Measurements from ENCODE around the gene COL2A1.

The COL2A1 gene

GRCh38 chr12:48022180-48022521 lies 17.9 kb upstream of the COL2A1 start:
- ChIA-PET CTCF (no interaction called here), POLR2A (interaction anchor here (1.0 to 1.3 kb wide), 3 partner anchors 15 to 161 kb away, joined by 3 read pairs; partner anchors contain the start of gene ASB8)
- DNase-seq (ENCODE audit: extremely low spot score) = no peak
- TF ChIP-seq FOXA1 (IDR thresholded peaks at IDR 0.05) (no peak), NFRKB (IDR thresholded peaks at IDR 0.05) (no peak), ARNT (IDR thresholded peaks at IDR 0.05) (no peak), FOXK2 (IDR thresholded peaks at IDR 0.05) (no peak), ZNF384 (IDR thresholded peaks at IDR 0.05) (no peak), L3MBTL2 (conservative IDR thresholded peaks at IDR 0.05) (no peak), HDGF (IDR thresholded peaks at IDR 0.05; ENCODE audit: borderline replicate concordance) (no peak)

GRCh38 chr12:48021485-48022179 lies 17.4 kb upstream of the COL2A1 start:
- POLR2A ChIA-PET = interaction anchor here (1.0 to 1.3 kb wide), 3 partner anchors 15 to 161 kb away, joined by 3 read pairs; partner anchors contain the start of gene ASB8
- peak; percentile 81 for DNase-seq (ENCODE audit: extremely low spot score)

GRCh38 chr12:48019639-48020265 lies 15.5 kb upstream of the COL2A1 start:
- no peak for DNase-seq (ENCODE audit: extremely low spot score)
- ChIA-PET CTCF (no interaction called here), POLR2A (no interaction called here)
- TF ChIP-seq ZNF384 (IDR thresholded peaks at IDR 0.05) = no peak
- no peak for TF ChIP-seq SUZ12 (IDR thresholded peaks at IDR 0.05)

More at GRCh38 chr12:48021485-48022179, 17.4 kb upstream of the COL2A1 start:
- CTCF ChIA-PET = no interaction called here
- peak; percentile 59; the same call in 1 of the 2 replicates for TF ChIP-seq ZNF384 (IDR thresholded peaks at IDR 0.05)
- no peak for TF ChIP-seq BHLHE40 (IDR thresholded peaks at IDR 0.05; ENCODE audit: borderline replicate concordance)
- no peak for TF ChIP-seq FOXM1 (IDR thresholded peaks at IDR 0.05; ENCODE audit: borderline replicate concordance)
- TF ChIP-seq SUZ12 (IDR thresholded peaks at IDR 0.05) = no peak
- TF ChIP-seq FOXA1 (IDR thresholded peaks at IDR 0.05) = peak; percentile 76
- TF ChIP-seq LEF1 (IDR thresholded peaks at IDR 0.05; ENCODE audit: borderline replicate concordance) = no peak
- TF ChIP-seq CTBP1 (IDR thresholded peaks at IDR 0.05; ENCODE audit: borderline replicate concordance) = peak; percentile 77
- 0 out of 2 replicates have a peak, but pooled peaks have one; percentile 31 for TF ChIP-seq L3MBTL2 (conservative IDR thresholded peaks at IDR 0.05)
- no peak for TF ChIP-seq FOXK2 (IDR thresholded peaks at IDR 0.05)
- TF ChIP-seq ELF4 (IDR thresholded peaks at IDR 0.05) = no peak
- TF ChIP-seq, protein P1, sequence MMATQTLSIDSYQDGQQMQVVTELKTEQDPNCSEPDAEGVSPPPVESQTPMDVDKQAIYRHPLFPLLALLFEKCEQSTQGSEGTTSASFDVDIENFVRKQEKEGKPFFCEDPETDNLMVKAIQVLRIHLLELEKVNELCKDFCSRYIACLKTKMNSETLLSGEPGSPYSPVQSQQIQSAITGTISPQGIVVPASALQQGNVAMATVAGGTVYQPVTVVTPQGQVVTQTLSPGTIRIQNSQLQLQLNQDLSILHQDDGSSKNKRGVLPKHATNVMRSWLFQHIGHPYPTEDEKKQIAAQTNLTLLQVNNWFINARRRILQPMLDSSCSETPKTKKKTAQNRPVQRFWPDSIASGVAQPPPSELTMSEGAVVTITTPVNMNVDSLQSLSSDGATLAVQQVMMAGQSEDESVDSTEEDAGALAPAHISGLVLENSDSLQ (IDR thresholded peaks at IDR 0.05) = peak; percentile 69
- TF ChIP-seq ARNT (IDR thresholded peaks at IDR 0.05) = no peak
- TF ChIP-seq SP1 (IDR thresholded peaks at IDR 0.05) = no peak
- no peak for TF ChIP-seq HDGF (IDR thresholded peaks at IDR 0.05; ENCODE audit: borderline replicate concordance)
- TF ChIP-seq TARDBP (IDR thresholded peaks at IDR 0.05) = no peak
- 0 out of 2 replicates have a peak, but pooled peaks have one; percentile 29 for TF ChIP-seq NFRKB (IDR thresholded peaks at IDR 0.05)

- no peak for DNase-seq (ENCODE audit: extremely low spot score)
- TF ChIP-seq FOXA1 (IDR thresholded peaks at IDR 0.05) = no peak
- no peak for TF ChIP-seq FOXK2 (IDR thresholded peaks at IDR 0.05)
- TF ChIP-seq SP1 (IDR thresholded peaks at IDR 0.05) = no peak
- no peak for TF ChIP-seq TARDBP (IDR thresholded peaks at IDR 0.05)
- TF ChIP-seq, protein P1 (IDR thresholded peaks at IDR 0.05) = no peak
- no peak for TF ChIP-seq ELF4 (IDR thresholded peaks at IDR 0.05)
- TF ChIP-seq ARNT (IDR thresholded peaks at IDR 0.05) = no peak
- TF ChIP-seq ZNF384 (IDR thresholded peaks at IDR 0.05) = no peak
- no peak for TF ChIP-seq LEF1 (IDR thresholded peaks at IDR 0.05; ENCODE audit: borderline replicate concordance)
- no peak for TF ChIP-seq FOXM1 (IDR thresholded peaks at IDR 0.05; ENCODE audit: borderline replicate concordance)
- no peak for TF ChIP-seq L3MBTL2 (conservative IDR thresholded peaks at IDR 0.05)
- no peak for TF ChIP-seq CTBP1 (IDR thresholded peaks at IDR 0.05; ENCODE audit: borderline replicate concordance)
- no peak for TF ChIP-seq NFRKB (IDR thresholded peaks at IDR 0.05)
- no peak for TF ChIP-seq HDGF (IDR thresholded peaks at IDR 0.05; ENCODE audit: borderline replicate concordance)
- no peak for TF ChIP-seq BHLHE40 (IDR thresholded peaks at IDR 0.05; ENCODE audit: borderline replicate concordance)
- no peak for TF ChIP-seq SUZ12 (IDR thresholded peaks at IDR 0.05)
- ChIA-PET POLR2A (no interaction called here), CTCF (interaction anchor here (0.6 kb wide), 1 partner anchor 164 kb away, joined by 3 read pairs; no protein-coding TSS in a partner anchor)
Observed at GRCh38 chr12:48018618-48018995, 14.3 kb upstream of the COL2A1 start.

- ChIA-PET CTCF (interaction anchor here (0.6 to 0.9 kb wide), 2 partner anchors 14 to 165 kb away, joined by 3 read pairs; no protein-coding TSS in a partner anchor), POLR2A (no interaction called here)
- TF ChIP-seq, protein P1 (IDR thresholded peaks at IDR 0.05) = no peak
- TF ChIP-seq SUZ12 (IDR thresholded peaks at IDR 0.05) (no peak), ZNF384 (IDR thresholded peaks at IDR 0.05) (no peak), FOXA1 (IDR thresholded peaks at IDR 0.05) (no peak), BHLHE40 (IDR thresholded peaks at IDR 0.05; ENCODE audit: borderline replicate concordance) (no peak), SP1 (IDR thresholded peaks at IDR 0.05) (no peak)
- DNase-seq (ENCODE audit: extremely low spot score) = no peak
Observed at GRCh38 chr12:48017921-48018617, 13.8 kb upstream of the COL2A1 start.

GRCh38 chr12:48017496-48017895 lies 13.2 kb upstream of the COL2A1 start:
- TF ChIP-seq NFRKB (IDR thresholded peaks at IDR 0.05) (no peak), FOXA1 (IDR thresholded peaks at IDR 0.05) (no peak), LEF1 (IDR thresholded peaks at IDR 0.05; ENCODE audit: borderline replicate concordance) (no peak), HDGF (IDR thresholded peaks at IDR 0.05; ENCODE audit: borderline replicate concordance) (no peak), ARNT (IDR thresholded peaks at IDR 0.05) (no peak), ELF4 (IDR thresholded peaks at IDR 0.05) (no peak), FOXK2 (IDR thresholded peaks at IDR 0.05) (no peak), TARDBP (IDR thresholded peaks at IDR 0.05) (no peak), SUZ12 (IDR thresholded peaks at IDR 0.05) (no peak), L3MBTL2 (conservative IDR thresholded peaks at IDR 0.05) (no peak), SP1 (IDR thresholded peaks at IDR 0.05) (no peak), ZNF384 (IDR thresholded peaks at IDR 0.05) (no peak), BHLHE40 (IDR thresholded peaks at IDR 0.05; ENCODE audit: borderline replicate concordance) (no peak), CTBP1 (IDR thresholded peaks at IDR 0.05; ENCODE audit: borderline replicate concordance) (no peak), FOXM1 (IDR thresholded peaks at IDR 0.05; ENCODE audit: borderline replicate concordance) (no peak)
- TF ChIP-seq, protein P1 (IDR thresholded peaks at IDR 0.05) = no peak
- POLR2A ChIA-PET = no interaction called here
- no peak for DNase-seq (ENCODE audit: extremely low spot score)
- CTCF ChIA-PET = interaction anchor here (0.9 to 1.0 kb wide), 2 partner anchors 14 to 54 kb away, joined by 3 read pairs; partner anchors contain the start of gene TMEM106C
